Measurements from ENCODE around the gene BAIAP2L2.
"Not testable (repeated sequence)": the region's sequence is repeated elsewhere in the genome, so short reads cannot be mapped to it uniquely, and the experiment has no call there.

The BAIAP2L2 gene

GRCh38 chr22:38085501-38085900, 25.0 kb downstream of the BAIAP2L2 start:
- H3K4me1 Mint-ChIP-seq (ENCODE audit: low read depth) = no peaks in the 10 kb centered on the region
- H3K4me3 Mint-ChIP-seq = no peak overlapping the region
- no peak overlapping the region for H3K27ac Mint-ChIP-seq
- H3K36me3 Mint-ChIP-seq (ENCODE audit: low read depth) = no peaks in the 10 kb centered on the region
- peaks cover 23% of the 10 kb centered on the region for H3K27me3 Mint-ChIP-seq (ENCODE audit: low read depth)
- H3K9me3 Mint-ChIP-seq = no peaks in the 10 kb centered on the region
- no peak for DNase-seq (ENCODE audit: low spot score)

DNA sequence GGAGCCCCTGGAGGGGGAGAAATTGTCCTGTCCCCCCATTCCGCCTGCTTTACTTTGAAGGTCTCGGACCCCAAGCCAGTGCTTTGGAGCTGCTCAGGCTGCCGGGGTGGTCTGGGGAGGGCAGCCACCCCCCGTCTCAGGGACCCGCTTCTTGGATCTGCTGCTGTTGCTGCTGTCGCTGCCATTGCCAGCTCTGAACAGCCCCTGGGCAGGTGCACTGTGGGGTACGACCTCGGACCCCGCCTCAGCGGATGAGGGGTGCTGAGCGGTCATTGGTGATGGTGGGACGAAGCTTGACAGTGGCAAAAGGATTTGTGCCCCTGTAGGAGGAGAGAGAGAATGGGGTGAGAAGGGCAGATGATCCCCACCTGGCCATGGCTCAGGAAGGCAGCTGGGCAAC, 25.4 kb downstream of the BAIAP2L2 start:
- Mint-ChIP-seq H3K9me3 (no peaks in the 10 kb centered on the region), H3K36me3 (ENCODE audit: low read depth) (no peaks in the 10 kb centered on the region), H3K4me3 (no peak overlapping the region), H3K27ac (no peak overlapping the region), H3K4me1 (ENCODE audit: low read depth) (no peaks in the 10 kb centered on the region), H3K27me3 (ENCODE audit: low read depth) (peaks cover 23% of the 10 kb centered on the region)
- no peak for DNase-seq (ENCODE audit: low spot score)

DNA sequence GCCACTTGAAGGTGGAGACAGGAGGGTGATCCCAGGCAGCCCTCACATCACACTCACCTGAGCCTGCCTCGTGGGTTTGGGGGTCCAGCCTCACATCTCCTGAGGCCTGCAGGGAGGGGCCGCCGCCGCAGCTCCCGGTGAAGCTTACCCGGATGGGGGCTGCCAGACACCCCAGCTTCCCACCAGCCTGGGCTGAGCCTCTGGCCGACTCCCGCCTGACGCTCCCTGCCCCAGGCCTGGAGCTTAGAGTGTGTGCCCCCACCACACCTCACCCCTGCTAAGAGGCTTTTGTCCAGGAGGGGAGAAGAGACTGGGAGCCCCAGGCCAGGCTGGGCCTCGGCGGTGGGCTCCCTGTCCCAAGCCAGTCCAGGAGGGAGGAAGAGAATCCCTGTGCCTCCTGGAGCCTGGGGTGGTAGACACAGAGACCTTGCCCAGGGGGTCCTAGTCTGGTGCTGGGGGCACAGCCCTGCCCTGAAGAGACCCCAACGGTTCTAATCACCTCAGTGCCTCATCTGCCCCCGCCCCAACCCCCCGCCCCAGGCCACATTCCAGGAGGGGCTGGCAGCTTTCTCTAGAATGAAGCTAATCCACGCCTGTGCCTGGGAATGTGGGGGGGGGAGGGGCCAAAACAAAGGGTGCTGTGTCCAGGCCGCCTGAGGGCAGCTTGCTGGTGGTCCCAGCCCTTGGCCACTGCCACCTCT, 26.4 kb downstream of the BAIAP2L2 start, which contains the start of gene SLC16A8:
TSS of gene SLC16A8 (minus strand) at position 254 of the 701 bp plus-strand sequence. CDS start 1,311 bp downstream, outside the sequence.
- Mint-ChIP-seq H3K4me3 (no peak within 1 kb of the TSS), H3K27ac (no peak within 1 kb of the TSS), H3K4me1 (ENCODE audit: low read depth) (no peaks in the 10 kb centered on the region), H3K36me3 (ENCODE audit: low read depth) (no peaks in the 10 kb centered on the region), H3K27me3 (ENCODE audit: low read depth) (peaks cover 32% of the 10 kb centered on the region), H3K9me3 (no peaks in the 10 kb centered on the region)
- DNase-seq (ENCODE audit: low spot score) = no peak

DNA sequence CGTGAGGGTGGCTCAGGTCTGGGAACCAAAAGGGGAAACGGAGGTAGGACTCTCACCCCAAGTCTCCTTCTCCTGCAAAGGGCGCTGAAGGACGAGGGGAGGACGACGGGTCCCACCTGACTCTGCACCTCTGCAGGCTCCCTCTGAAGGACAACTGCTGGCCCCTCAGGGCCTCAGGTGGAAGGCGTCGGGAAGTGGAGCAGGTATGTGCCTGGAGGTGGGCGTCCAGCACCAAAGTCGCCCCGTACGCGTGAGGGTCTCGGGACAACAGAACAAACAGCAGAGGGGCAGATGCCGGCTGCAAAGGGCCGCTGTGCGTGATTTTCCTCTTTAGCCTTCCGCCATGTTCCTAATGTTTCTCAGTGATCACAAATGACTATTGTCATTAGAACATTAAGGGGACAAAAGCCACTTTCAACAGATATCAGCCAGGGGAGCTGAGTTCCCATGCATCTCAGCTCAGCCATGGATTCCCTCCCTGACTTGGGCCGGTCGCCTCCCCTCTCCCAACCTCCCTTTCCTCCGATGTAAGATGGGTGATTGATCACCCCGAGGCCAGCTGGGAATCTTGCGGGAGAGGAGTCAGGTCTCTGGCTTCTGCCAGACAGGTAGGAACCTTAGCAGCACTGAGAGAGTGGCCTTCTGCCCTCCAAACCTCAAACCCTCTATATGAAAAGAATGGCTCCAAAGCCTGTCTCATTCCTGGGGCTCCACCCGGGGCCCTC, 27.3 kb downstream of the BAIAP2L2 start:
- no peaks in the 10 kb centered on the region for H3K9me3 Mint-ChIP-seq
- H3K36me3 Mint-ChIP-seq (ENCODE audit: low read depth) = no peaks in the 10 kb centered on the region
- H3K27me3 Mint-ChIP-seq (ENCODE audit: low read depth) = peaks cover 32% of the 10 kb centered on the region
- H3K4me1 Mint-ChIP-seq (ENCODE audit: low read depth) = no peaks in the 10 kb centered on the region
- DNase-seq (ENCODE audit: low spot score) = no peak
- no peak overlapping the region for H3K27ac Mint-ChIP-seq
- no peak overlapping the region for H3K4me3 Mint-ChIP-seq

GRCh38 chr22:38081941-38082828, 28.3 kb downstream of the BAIAP2L2 start:
- no peak for DNase-seq (ENCODE audit: low spot score)
- Mint-ChIP-seq H3K9me3 (no peaks in the 10 kb centered on the region), H3K4me1 (ENCODE audit: low read depth) (no peaks in the 10 kb centered on the region), H3K4me3 (no peak overlapping the region), H3K36me3 (ENCODE audit: low read depth) (no peaks in the 10 kb centered on the region), H3K27me3 (ENCODE audit: low read depth) (peaks cover 32% of the 10 kb centered on the region), H3K27ac (no peak overlapping the region)

GRCh38 chr22:38081636-38081940, 28.9 kb downstream of the BAIAP2L2 start:
- Mint-ChIP-seq H3K9me3 (no peaks in the 10 kb centered on the region), H3K27ac (no peak overlapping the region), H3K36me3 (ENCODE audit: low read depth) (no peaks in the 10 kb centered on the region), H3K27me3 (ENCODE audit: low read depth) (peaks cover 32% of the 10 kb centered on the region), H3K4me1 (ENCODE audit: low read depth) (no peaks in the 10 kb centered on the region), H3K4me3 (no peak overlapping the region)
- DNase-seq (ENCODE audit: low spot score) = no peak

- no peak overlapping the region for H3K4me3 Mint-ChIP-seq
- peaks cover 32% of the 10 kb centered on the region for H3K27me3 Mint-ChIP-seq (ENCODE audit: low read depth)
- H3K9me3 Mint-ChIP-seq = no peaks in the 10 kb centered on the region
- no peaks in the 10 kb centered on the region for H3K4me1 Mint-ChIP-seq (ENCODE audit: low read depth)
- no peak overlapping the region for H3K27ac Mint-ChIP-seq
- no peak for DNase-seq (ENCODE audit: low spot score)
- no peaks in the 10 kb centered on the region for H3K36me3 Mint-ChIP-seq (ENCODE audit: low read depth)
Observed at GRCh38 chr22:38080850-38081635, 29.4 kb downstream of the BAIAP2L2 start.

GRCh38 chr22:38080474-38080849, 30.0 kb downstream of the BAIAP2L2 start:
- Mint-ChIP-seq H3K9me3 (no peaks in the 10 kb centered on the region), H3K4me3 (no peak overlapping the region), H3K36me3 (ENCODE audit: low read depth) (no peaks in the 10 kb centered on the region), H3K27ac (no peak overlapping the region), H3K4me1 (ENCODE audit: low read depth) (no peaks in the 10 kb centered on the region), H3K27me3 (ENCODE audit: low read depth) (peaks cover 32% of the 10 kb centered on the region)
- DNase-seq (ENCODE audit: low spot score) = no peak

- Mint-ChIP-seq H3K4me1 (ENCODE audit: low read depth) (no peaks in the 10 kb centered on the region), H3K9me3 (no peaks in the 10 kb centered on the region), H3K27me3 (ENCODE audit: low read depth) (peaks cover 32% of the 10 kb centered on the region), H3K4me3 (no peak overlapping the region), H3K27ac (no peak overlapping the region), H3K36me3 (ENCODE audit: low read depth) (no peaks in the 10 kb centered on the region)
- no peak for DNase-seq (ENCODE audit: low spot score)
Observed at GRCh38 chr22:38079804-38080203, 30.7 kb downstream of the BAIAP2L2 start.

- H3K4me3 Mint-ChIP-seq; H3K4me1 Mint-ChIP-seq (ENCODE audit: low read depth); DNase-seq (ENCODE audit: low spot score); H3K9me3 Mint-ChIP-seq; H3K36me3 Mint-ChIP-seq (ENCODE audit: low read depth); H3K27ac Mint-ChIP-seq: not testable (repeated sequence)
- peaks cover 32% of the 10 kb centered on the region for H3K27me3 Mint-ChIP-seq (ENCODE audit: low read depth)
Observed at GRCh38 chr22:38079208-38079607, 31.3 kb downstream of the BAIAP2L2 start.

DNA sequence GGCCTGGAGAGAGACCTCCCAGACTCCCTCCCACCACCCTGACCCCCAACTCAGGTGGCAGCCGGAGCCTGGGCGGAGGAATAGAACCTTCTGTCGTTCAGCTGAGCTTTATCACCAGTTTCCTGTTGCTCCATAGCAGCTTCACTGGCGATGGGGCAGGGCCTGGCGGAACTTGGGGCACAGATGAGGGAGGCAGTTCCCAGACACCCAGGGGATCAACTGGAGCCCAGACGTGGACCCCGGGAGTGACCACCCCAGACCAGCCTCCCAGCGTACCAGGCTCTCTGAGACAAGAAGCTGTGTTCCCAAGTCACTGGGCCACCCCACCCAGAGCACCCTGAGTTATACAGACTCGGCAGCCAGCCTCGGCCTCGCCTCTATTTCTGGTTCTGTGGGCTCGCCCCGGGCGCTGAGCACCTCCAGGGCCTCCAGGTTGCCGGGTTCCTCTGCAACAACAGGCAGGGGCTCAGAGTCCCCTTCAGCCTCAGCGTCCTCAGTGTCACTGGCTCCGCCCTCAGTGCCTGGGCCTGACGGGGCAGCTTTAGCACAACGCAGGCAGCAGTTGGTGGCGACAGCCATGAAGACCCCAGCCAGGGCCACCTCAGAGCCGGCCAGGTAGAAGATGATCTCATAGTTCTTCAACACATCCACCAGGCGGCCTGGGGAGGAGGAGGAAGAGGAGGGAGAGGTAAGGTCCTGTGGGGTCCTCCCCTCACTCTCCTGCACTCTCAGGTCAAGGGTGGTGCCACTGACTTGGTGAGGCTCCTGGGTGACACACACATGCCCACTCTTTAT, 32.2 kb downstream of the BAIAP2L2 start:
- no peak for DNase-seq (ENCODE audit: low spot score)
- peaks cover 30% of the 10 kb centered on the region for H3K27me3 Mint-ChIP-seq (ENCODE audit: low read depth)
- H3K4me1 Mint-ChIP-seq (ENCODE audit: low read depth) = no peaks in the 10 kb centered on the region
- H3K4me3 Mint-ChIP-seq = no peak overlapping the region
- no peaks in the 10 kb centered on the region for H3K9me3 Mint-ChIP-seq
- no peak overlapping the region for H3K27ac Mint-ChIP-seq
- H3K36me3 Mint-ChIP-seq (ENCODE audit: low read depth) = no peaks in the 10 kb centered on the region

- Mint-ChIP-seq H3K4me3 (no peak overlapping the region), H3K27me3 (ENCODE audit: low read depth) (peaks cover 25% of the 10 kb centered on the region), H3K36me3 (ENCODE audit: low read depth) (no peaks in the 10 kb centered on the region), H3K9me3 (no peaks in the 10 kb centered on the region), H3K4me1 (ENCODE audit: low read depth) (no peaks in the 10 kb centered on the region), H3K27ac (no peak overlapping the region)
- DNase-seq (ENCODE audit: low spot score) = no peak
Observed at GRCh38 chr22:38077595-38077994, 32.9 kb downstream of the BAIAP2L2 start.

DNA sequence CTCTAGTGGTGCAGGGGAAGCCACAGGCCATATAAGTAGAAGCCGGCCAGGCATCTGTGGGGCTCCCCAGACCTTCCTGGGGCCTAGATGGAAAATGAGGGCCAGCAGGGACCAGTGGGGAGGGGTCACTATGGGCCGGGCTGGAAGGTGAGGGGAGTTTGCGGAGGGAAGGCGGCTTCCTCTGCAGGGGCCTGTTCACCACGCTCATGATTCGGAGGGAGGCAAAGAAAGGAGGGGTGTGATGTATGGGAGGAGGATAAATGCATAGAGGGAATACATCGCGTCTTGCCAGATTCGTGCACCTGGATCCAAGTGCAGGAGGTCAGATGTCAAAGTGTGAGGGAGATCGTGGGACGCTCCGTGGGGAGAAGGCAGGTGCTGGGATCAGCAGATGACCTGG, 33.4 kb downstream of the BAIAP2L2 start:
- DNase-seq (ENCODE audit: low spot score) = no peak
- H3K4me3 Mint-ChIP-seq = no peak overlapping the region
- H3K4me1 Mint-ChIP-seq (ENCODE audit: low read depth) = no peaks in the 10 kb centered on the region
- no peaks in the 10 kb centered on the region for H3K9me3 Mint-ChIP-seq
- H3K36me3 Mint-ChIP-seq (ENCODE audit: low read depth) = no peaks in the 10 kb centered on the region
- no peak overlapping the region for H3K27ac Mint-ChIP-seq
- peaks cover 21% of the 10 kb centered on the region for H3K27me3 Mint-ChIP-seq (ENCODE audit: low read depth)
